GM18519 (cell line): ENCODE results near the gene SUSD1.

Experiments
- ATAC-seq: cut with Tn5 transposase; IDR thresholded peaks from one replicate; pipeline ENCODE4 v1.9.1; 2021; ENCODE audit warnings: mild to moderate bottlenecking, moderate library complexity; ENCODE audit not compliant: unreplicated experiment, low FRiP score

Gene SUSD1

GRCh38 chr9:111993319-111993718, 181.8 kb downstream of the SUSD1 start:
- no peak for ATAC-seq

DNA sequence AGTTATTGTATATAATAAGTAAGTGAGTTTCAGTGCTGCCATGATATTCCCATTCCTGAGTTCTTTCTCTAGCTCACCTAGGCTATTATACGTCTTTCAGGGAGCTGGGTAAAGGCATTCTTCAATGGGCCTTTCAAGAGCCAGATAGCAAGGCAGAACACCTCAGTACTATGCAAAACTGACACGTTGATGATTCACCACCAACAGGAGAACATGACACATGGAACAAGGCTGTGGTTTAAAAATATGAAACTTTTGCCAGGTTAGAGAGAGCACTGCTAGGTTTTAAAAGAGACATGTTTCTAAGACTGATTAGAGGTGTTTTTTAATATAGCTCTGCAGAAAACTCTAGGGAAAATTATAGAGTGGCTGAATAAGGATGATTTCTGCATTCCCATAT, 182.6 kb downstream of the SUSD1 start:
- ATAC-seq = peak; percentile 66

GRCh38 chr9:111991179-111991578, 183.9 kb downstream of the SUSD1 start:
- ATAC-seq = no peak
